GM19035 (cell line): ENCODE results near the gene TMEM132E.

Source experiments
- ATAC-seq: cut with Tn5 transposase; IDR thresholded peaks from one replicate; pipeline ENCODE4 v1.9.1; 2021; ENCODE audit not compliant: unreplicated experiment

Gene TMEM132E

GRCh38 chr17:34596920-34597319 is 17.5 kb downstream of the TMEM132E start:
- ATAC-seq = no peak

GRCh38 chr17:34598161-34598776 is 18.9 kb downstream of the TMEM132E start:
- ATAC-seq = no peak

- no peak for ATAC-seq
These were observed 22.0 kb downstream of the TMEM132E start for GRCh38 chr17:34601416-34601815.

GRCh38 chr17:34603974-34604373 is 24.6 kb downstream of the TMEM132E start:
- no peak for ATAC-seq

- no peak for ATAC-seq
These were observed 27.4 kb downstream of the TMEM132E start for GRCh38 chr17:34606763-34607162.

GRCh38 chr17:34607917-34608316 is 28.5 kb downstream of the TMEM132E start:
- no peak for ATAC-seq

GRCh38 chr17:34609210-34609609 is 29.8 kb downstream of the TMEM132E start:
- no peak for ATAC-seq

- ATAC-seq = no peak
These were observed 30.7 kb downstream of the TMEM132E start for GRCh38 chr17:34610039-34610438.

- ATAC-seq = no peak
These were observed 31.1 kb downstream of the TMEM132E start for GRCh38 chr17:34610506-34610905.

- ATAC-seq = no peak
These were observed 34.0 kb downstream of the TMEM132E start for GRCh38 chr17:34613064-34614019.

- no peak for ATAC-seq
These were observed 35.3 kb downstream of the TMEM132E start for GRCh38 chr17:34614698-34615097.

GRCh38 chr17:34615326-34615725 is 35.9 kb downstream of the TMEM132E start:
- no peak for ATAC-seq

- no peak for ATAC-seq
These were observed 36.8 kb downstream of the TMEM132E start for GRCh38 chr17:34616148-34616547.

- ATAC-seq = no peak
These were observed 38.0 kb downstream of the TMEM132E start for GRCh38 chr17:34617398-34617797.

GRCh38 chr17:34619687-34620217 is 40.4 kb downstream of the TMEM132E start:
- ATAC-seq = no peak

- ATAC-seq = no peak
These were observed 41.1 kb downstream of the TMEM132E start for GRCh38 chr17:34620458-34620857.

- ATAC-seq = no peak
These were observed 43.7 kb downstream of the TMEM132E start for GRCh38 chr17:34622862-34623623.

GRCh38 chr17:34623856-34624766 is 44.7 kb downstream of the TMEM132E start:
- ATAC-seq = no peak

GRCh38 chr17:34624767-34625383 is 45.5 kb downstream of the TMEM132E start:
- ATAC-seq = no peak
